B cell (primary cell): ENCODE results near the gene NR3C2.

Experiments
- EZH2 ChIP-seq: IDR thresholded peaks from 2 replicates; pipeline ENCODE4 v1.6.1; 2012; ENCODE audit warnings: borderline replicate concordance, low read depth, mild to moderate bottlenecking, moderate library complexity, low read length; ENCODE audit not compliant: insufficient read depth, poor library complexity, severe bottlenecking
- TF ChIP-seq, protein P1 (sequence below): fragments of 200-600 bp; IDR thresholded peaks from one replicate; pipeline ENCODE4 v1.8.0; 2022; ENCODE audit warnings: antibody characterized with exemption, mild to moderate bottlenecking

DNA sequence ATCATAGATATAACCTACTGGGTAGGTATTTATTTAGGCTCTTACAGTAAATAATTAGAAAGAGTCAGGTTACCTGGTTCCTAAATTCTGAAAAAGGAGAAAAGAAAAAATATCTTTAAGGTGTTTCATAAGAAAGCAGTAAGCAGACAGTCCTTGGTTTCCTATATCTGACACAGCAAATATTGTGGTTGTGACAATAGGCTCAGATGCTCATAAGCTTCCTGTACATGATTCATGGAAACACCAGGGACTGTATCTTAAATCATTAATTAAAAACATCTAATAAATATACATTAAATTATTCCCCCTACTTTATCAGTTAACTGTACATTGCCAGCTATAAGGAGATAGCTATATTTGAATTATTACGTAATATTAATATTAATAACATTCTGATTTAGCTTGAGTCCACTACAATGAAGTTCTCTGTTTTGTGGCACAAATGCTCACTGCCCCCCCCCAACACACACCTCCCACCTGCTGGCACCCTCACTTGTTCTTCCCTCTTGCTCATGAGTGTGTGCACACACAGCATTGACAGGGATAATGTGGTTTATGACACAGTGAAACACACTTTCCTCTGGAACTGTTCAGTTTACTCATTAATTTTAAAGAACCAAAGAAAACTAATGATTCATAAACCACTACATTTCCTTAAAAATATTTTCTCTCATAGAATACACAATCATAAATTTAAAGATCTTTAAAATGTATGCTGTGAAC is 187.4 kb downstream of the NR3C2 start:
- TF ChIP-seq, protein P1, sequence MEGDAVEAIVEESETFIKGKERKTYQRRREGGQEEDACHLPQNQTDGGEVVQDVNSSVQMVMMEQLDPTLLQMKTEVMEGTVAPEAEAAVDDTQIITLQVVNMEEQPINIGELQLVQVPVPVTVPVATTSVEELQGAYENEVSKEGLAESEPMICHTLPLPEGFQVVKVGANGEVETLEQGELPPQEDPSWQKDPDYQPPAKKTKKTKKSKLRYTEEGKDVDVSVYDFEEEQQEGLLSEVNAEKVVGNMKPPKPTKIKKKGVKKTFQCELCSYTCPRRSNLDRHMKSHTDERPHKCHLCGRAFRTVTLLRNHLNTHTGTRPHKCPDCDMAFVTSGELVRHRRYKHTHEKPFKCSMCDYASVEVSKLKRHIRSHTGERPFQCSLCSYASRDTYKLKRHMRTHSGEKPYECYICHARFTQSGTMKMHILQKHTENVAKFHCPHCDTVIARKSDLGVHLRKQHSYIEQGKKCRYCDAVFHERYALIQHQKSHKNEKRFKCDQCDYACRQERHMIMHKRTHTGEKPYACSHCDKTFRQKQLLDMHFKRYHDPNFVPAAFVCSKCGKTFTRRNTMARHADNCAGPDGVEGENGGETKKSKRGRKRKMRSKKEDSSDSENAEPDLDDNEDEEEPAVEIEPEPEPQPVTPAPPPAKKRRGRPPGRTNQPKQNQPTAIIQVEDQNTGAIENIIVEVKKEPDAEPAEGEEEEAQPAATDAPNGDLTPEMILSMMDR = no peak
- no peak for TF ChIP-seq EZH2
